IMR-90 (cell line): ENCODE results near the gene ARHGAP18. TPM values are rescaled to one million over a fixed set of nuclear protein-coding genes. Genes with fewer than 3 reads are reported as not detected.

Source experiments
- ATAC-seq: fragments of 200-7000 bp; cut with Tn5 transposase; 2 replicates; pipeline ENCODE4 v1.9.1; 2020; ENCODE audit warnings: low read depth, mild to moderate bottlenecking, moderate library complexity
- BruUV-seq: library from RNA; stranded (reverse); fragments of 400-500 nt; replicated peaks from 2 replicates; lab custom pipeline; 2021; lab: Mats Ljungman, UMichigan
- CTCF ChIA-PET: fragments of 300-600 bp; formaldehyde crosslinking; extraction: SDS; loops from one replicate; lab custom pipeline; 2021; ENCODE audit warnings: antibody characterized with exemption; lab: Yijun Ruan, JAX
- POLR2A ChIA-PET: fragments of 300-600 bp; sonication (Branson Sonifier 250); formaldehyde crosslinking; loops from one replicate; lab custom pipeline; 2022; ENCODE audit warnings: antibody characterized with exemption; ENCODE audit not compliant: unreplicated experiment; lab: Charles Lee
- DNase-seq: peaks from one replicate; pipeline ENCODE4 v3.0.0; 2013
- H2AFZ ChIP-seq: replicated peaks from 2 replicates; pipeline ENCODE3; 2013; ENCODE audit warnings: low read length, mild to moderate bottlenecking; ENCODE audit not compliant: poor library complexity
- H2AK5ac ChIP-seq: 2 replicates; pipeline ENCODE4 v1.6.1; 2013; ENCODE audit warnings: low read depth, low read length, inconsistent platforms
- H2AK9ac ChIP-seq: replicated peaks from 2 replicates; pipeline ENCODE3; 2013; ENCODE audit warnings: mild to moderate bottlenecking, low read depth, low read length, moderate library complexity; ENCODE audit not compliant: poor library complexity
- H2BK120ac ChIP-seq: 2 replicates; pipeline ENCODE4 v1.6.1; 2013; ENCODE audit warnings: low read depth, low read length, inconsistent platforms
- H2BK15ac ChIP-seq: 3 replicates; pipeline ENCODE4 v1.6.1; 2013; ENCODE audit warnings: low read depth, low read length, inconsistent platforms
- H2BK20ac ChIP-seq: 2 replicates; pipeline ENCODE4 v1.6.1; 2013; ENCODE audit warnings: low read depth, mild to moderate bottlenecking, inconsistent platforms, low read length, moderate library complexity
- H2BK5ac ChIP-seq: 2 replicates; pipeline ENCODE4 v1.6.1; 2013; ENCODE audit warnings: mild to moderate bottlenecking, low read depth, low read length, inconsistent platforms; ENCODE audit not compliant: poor library complexity, severe bottlenecking
- H3K14ac ChIP-seq: replicated peaks from 2 replicates; pipeline ENCODE4 v1.6.1; 2013; ENCODE audit warnings: low read depth, low read length, inconsistent platforms
- H3K18ac ChIP-seq: 2 replicates; pipeline ENCODE4 v1.6.1; 2013; ENCODE audit warnings: low read depth, low read length, control low read depth
- H3K23ac ChIP-seq: 2 replicates; pipeline ENCODE4 v1.6.1; 2013; ENCODE audit warnings: low read depth, low read length, inconsistent platforms
- H3K27ac ChIP-seq: 2 replicates; pipeline ENCODE4 v1.5.1; 2013; ENCODE audit warnings: mild to moderate bottlenecking, control low read depth, low read length; ENCODE audit not compliant: insufficient read depth
- H3K27me3 ChIP-seq: 2 replicates; pipeline ENCODE4 v1.6.1; 2013; ENCODE audit warnings: low read length; ENCODE audit not compliant: control insufficient read depth, insufficient read depth
- H3K36me3 ChIP-seq: 2 replicates; pipeline ENCODE4 v1.6.1; 2013; ENCODE audit warnings: low read length, mixed read lengths; ENCODE audit not compliant: control insufficient read depth, insufficient read depth
- H3K4ac ChIP-seq: 2 replicates; pipeline ENCODE4 v1.6.1; 2013; ENCODE audit warnings: low read depth, low read length, inconsistent platforms
- H3K4me1 ChIP-seq: 2 replicates; pipeline ENCODE4 v1.6.1; 2013; ENCODE audit warnings: low read length, mixed read lengths; ENCODE audit not compliant: control insufficient read depth, insufficient read depth
- H3K4me2 ChIP-seq: 2 replicates; pipeline ENCODE4 v1.6.1; 2013; ENCODE audit warnings: low read depth, mild to moderate bottlenecking, control low read depth, low read length, moderate library complexity
- H3K4me3 ChIP-seq: 2 replicates; pipeline ENCODE4 v1.5.1; 2013; ENCODE audit warnings: low read depth, mild to moderate bottlenecking, control low read depth, low read length, moderate library complexity; ENCODE audit not compliant: insufficient read depth
- H3K56ac ChIP-seq: 2 replicates; pipeline ENCODE4 v1.6.1; 2013; ENCODE audit warnings: low read length, inconsistent platforms; ENCODE audit not compliant: insufficient read depth; ENCODE audit errors: extremely low read depth
- H3K79me1 ChIP-seq, 2 experiments: 2 replicates each; pipeline ENCODE4 v1.6.1; 2013; ENCODE audit warnings: low read length in 2 of 2, inconsistent platforms in 1 of 2, low read depth in 1 of 2
- H3K9ac ChIP-seq: 2 replicates; pipeline ENCODE4 v1.6.1; 2013; ENCODE audit warnings: low read depth, low read length, control low read depth
- H3K9me1 ChIP-seq: 2 replicates; pipeline ENCODE4 v1.6.1; 2013; ENCODE audit warnings: low read length, inconsistent platforms; ENCODE audit not compliant: insufficient read depth
- H3K9me3 ChIP-seq: 2 replicates; pipeline ENCODE4 v1.6.1; 2013; ENCODE audit warnings: low read length; ENCODE audit not compliant: control insufficient read depth, insufficient read depth
- H4K20me1 ChIP-seq: 2 replicates; pipeline ENCODE4 v1.6.1; 2013; ENCODE audit warnings: low read length, inconsistent platforms; ENCODE audit not compliant: insufficient read depth
- H4K5ac ChIP-seq: 2 replicates; pipeline ENCODE4 v1.6.1; 2013; ENCODE audit warnings: mild to moderate bottlenecking, low read depth, low read length, control low read depth
- H4K8ac ChIP-seq, 2 experiments: 2 replicates each; pipeline ENCODE4 v1.6.1; 2013; ENCODE audit warnings: low read depth in 2 of 2, low read length in 2 of 2, control low read depth in 1 of 2, inconsistent platforms in 1 of 2
- H4K91ac ChIP-seq: 2 replicates; pipeline ENCODE4 v1.6.1; 2013; ENCODE audit warnings: low read depth, low read length, inconsistent platforms; ENCODE audit not compliant: insufficient read depth
- BHLHE40 ChIP-seq: fragments of 150-350 bp; IDR thresholded peaks from 2 replicates; pipeline ENCODE4 v1.6.1; 2016; ENCODE audit warnings: mild to moderate bottlenecking, low read depth, low read length
- CEBPB ChIP-seq: IDR thresholded peaks from 2 replicates; pipeline ENCODE4 v1.6.1; 2012; ENCODE audit warnings: low read depth, low read length, improper control_type of control experiment
- CHD1 ChIP-seq: IDR thresholded peaks from 2 replicates; pipeline ENCODE4 v1.6.1; 2012; ENCODE audit warnings: low read depth, low read length, improper control_type of control experiment
- CTCF ChIP-seq: conservative IDR thresholded peaks from 2 replicates; pipeline ENCODE4 v1.5.1; 2012; ENCODE audit warnings: mild to moderate bottlenecking, low read depth, low read length, improper control_type of control experiment
- FOS ChIP-seq: fragments of 150-350 bp; IDR thresholded peaks from 2 replicates; pipeline ENCODE4 v1.6.1; 2016; ENCODE audit warnings: low read depth, low read length
- MAFK ChIP-seq: IDR thresholded peaks from 2 replicates; pipeline ENCODE4 v1.6.1; 2012; ENCODE audit warnings: low read depth, low read length, improper control_type of control experiment
- MAZ ChIP-seq: IDR thresholded peaks from 2 replicates; pipeline ENCODE4 v1.6.1; 2012; ENCODE audit warnings: low read depth, mild to moderate bottlenecking, low read length, improper control_type of control experiment, moderate library complexity, borderline replicate concordance
- MXI1 ChIP-seq: IDR thresholded peaks from 2 replicates; pipeline ENCODE4 v1.6.1; 2012; ENCODE audit warnings: low read depth, mild to moderate bottlenecking, low read length, moderate library complexity, borderline replicate concordance
- NFE2L2 ChIP-seq: fragments of 150-350 bp; IDR thresholded peaks from 2 replicates; pipeline ENCODE4 v1.6.1; 2016; ENCODE audit warnings: low read depth, mild to moderate bottlenecking, low read length
- POLR2A ChIP-seq: IDR thresholded peaks from 2 replicates; pipeline ENCODE4 v1.6.1; 2012; ENCODE audit warnings: mild to moderate bottlenecking, low read depth, low read length
- RCOR1 ChIP-seq: IDR thresholded peaks from 2 replicates; pipeline ENCODE4 v1.6.1; 2012; ENCODE audit warnings: mild to moderate bottlenecking, low read length, improper control_type of control experiment; ENCODE audit not compliant: insufficient replicate concordance
- RFX5 ChIP-seq: IDR thresholded peaks from 2 replicates; pipeline ENCODE4 v1.8.0; 2012; ENCODE audit warnings: low read depth, mild to moderate bottlenecking, low read length, moderate library complexity
- SMC3 ChIP-seq: fragments of 150-350 bp; IDR thresholded peaks from 2 replicates; pipeline ENCODE4 v1.6.1; 2016; ENCODE audit warnings: low read depth, mild to moderate bottlenecking, antibody characterized with exemption, low read length, moderate library complexity
- USF2 ChIP-seq: fragments of 150-350 bp; IDR thresholded peaks from 2 replicates; pipeline ENCODE4 v1.6.1; 2017; ENCODE audit warnings: mild to moderate bottlenecking, antibody characterized with exemption, low read length, low read depth
- WGBS, 2 experiments: methylation state at CpG; one replicate each; pipeline versions ENCODE4 v1.1.5 to v1.1.7; 2013; ENCODE audit warnings: missing lambda C conversion rate in 2 of 2; ENCODE audit not compliant: insufficient read length in 1 of 2; ENCODE audit errors: extremely low coverage in 2 of 2; 5-methylcytosine and 5-hydroxymethylcytosine counted together
- dilution Hi-C: fragments of 300-500 bp; cut with HindIII; formaldehyde crosslinking; loops from one replicate; pipeline ENCODE4 v1.14.3; 2018; ENCODE audit warnings: low sequenced_read_pairs; ENCODE audit not compliant: unreplicated experiment
- in situ Hi-C: fragments of 300-500 bp; cut with MboI; formaldehyde crosslinking; loops from 3 replicates; pipeline ENCODE4 v1.14.3; 2019; ENCODE audit warnings: low sequenced_read_pairs, inconsistent platforms, mixed read lengths
- intact Hi-C: fragments of 100-400 bp; cut with micrococcal nuclease; formaldehyde crosslinking; loops from 2 replicates; pipeline ENCODE4 v1.10.0; 2022
- polyA plus RNA-seq, 3 experiments: library from polyadenylated mRNA; depleted of rRNA; stranded (reverse); fragments of >200 nt; gene quantifications; 2 replicates each; pipeline ENCODE4 v1.2.3, GENCODE V29; 2012; ENCODE audit warnings: low replicate concordance in 1 of 3
- total RNA-seq: library from RNA; depleted of rRNA; stranded (reverse); fragments of >200 nt; gene quantifications from 2 replicates; pipeline ENCODE4 v1.2.3, GENCODE V29; 2012

The ARHGAP18 gene
- total and polyA plus RNA-seq, 2 of the 4 experiments (the other 2 are of a cell fraction), result 6.2 to 17.0 TPM

- Histone ChIP-seq H4K5ac (no peak overlapping the region; the same call in 1 of the 2 replicates), H2AK5ac (peak overlapping the region; percentile 66), H3K4me1 (peaks cover 16% of the 10 kb centered on the region), H3K18ac (peak overlapping the region; percentile 33), H3K4me3 (no peak overlapping the region), H2AFZ (no peak overlapping the region), H3K79me1 (peaks cover 34 to 62% of the 10 kb centered on the region in 2 experiments), H3K9me3 (no peaks in the 10 kb centered on the region), H2BK120ac (peak overlapping the region; percentile 75), H4K8ac (peak overlapping the region in 1 of 2 experiments; percentile 65; a peak in 2 of 4 replicates), H3K9ac (no peak overlapping the region), H3K14ac (0 out of 2 replicates have a peak overlapping the region, but pooled peaks have one; percentile 38), H2AK9ac (no peak overlapping the region), H2BK20ac (peak overlapping the region; percentile 77), H3K23ac (0 out of 2 replicates have a peak overlapping the region, but pooled peaks have one; percentile 38), H3K4me2 (no peak overlapping the region), H3K27me3 (no peaks in the 10 kb centered on the region), H4K91ac (peak overlapping the region; percentile 55), H3K27ac (no peak overlapping the region), H4K20me1 (no peaks in the 10 kb centered on the region), H3K9me1 (peaks cover 7% of the 10 kb centered on the region; the same call in 1 of the 2 replicates), H3K4ac (peak overlapping the region; percentile 68; the same call in 1 of the 2 replicates), H3K36me3 (no peaks in the 10 kb centered on the region), H2BK5ac (no peak overlapping the region), H3K56ac (no peak overlapping the region), H2BK15ac (peak overlapping the region; percentile 70; the same call in 2 of the 3 replicates)
- dilution Hi-C loops (no loop called here), in situ Hi-C loops (loop anchor here (5.0 kb wide), 1 partner anchor 73 kb away; no protein-coding TSS in a partner anchor), intact Hi-C loops (loop anchor here (5.0 kb wide), 1 partner anchor 352 kb away; no protein-coding TSS in a partner anchor)
- ChIA-PET CTCF (no interaction called here), POLR2A (no interaction called here)
- TF ChIP-seq MAFK, result no peak
- no peak for TF ChIP-seq BHLHE40
- TF ChIP-seq RFX5, result no peak
- TF ChIP-seq USF2, result no peak
- TF ChIP-seq CEBPB, result no peak
- TF ChIP-seq POLR2A, result no peak
- TF ChIP-seq CTCF, result no peak
- no peak for TF ChIP-seq CHD1
- TF ChIP-seq NFE2L2, result no peak
- TF ChIP-seq SMC3, result no peak
- TF ChIP-seq RCOR1, result no peak
- no peak for TF ChIP-seq FOS
- no peak for TF ChIP-seq MXI1
- TF ChIP-seq MAZ, result no peak
- 88% methylated on average over 3 of the region's 3 CpGs; no CpG with 5 or more reads in 1 of the 2 experiments for WGBS, 2 experiments
- no TSS peak for BruUV-seq
- no peak for DNase-seq
- ATAC-seq, result no peak
Observed at GRCh38 chr6:129670634-129671033, 39.3 kb downstream of the ARHGAP18 start.
